ENCODE results near the gene CES2. TPM values are rescaled to one million over a fixed set of nuclear protein-coding genes. Genes with fewer than 3 reads are reported as not detected.

The CES2 gene
- total and polyA plus RNA-seq, 10 of the 15 experiments (the other 5 are each of a cell fraction or from before 2014, with no cell fraction given): 1.6 to 33.7 (median 21.0) TPM

GRCh38 chr16:66950437-66950836, 15.1 kb downstream of the CES2 start (continued):
- TF ChIP-seq ATF3 (IDR thresholded peaks at IDR 0.05; ENCODE audit: borderline replicate concordance, extremely low read depth, low read depth, low read length): no peak
- TF ChIP-seq, protein P1, sequence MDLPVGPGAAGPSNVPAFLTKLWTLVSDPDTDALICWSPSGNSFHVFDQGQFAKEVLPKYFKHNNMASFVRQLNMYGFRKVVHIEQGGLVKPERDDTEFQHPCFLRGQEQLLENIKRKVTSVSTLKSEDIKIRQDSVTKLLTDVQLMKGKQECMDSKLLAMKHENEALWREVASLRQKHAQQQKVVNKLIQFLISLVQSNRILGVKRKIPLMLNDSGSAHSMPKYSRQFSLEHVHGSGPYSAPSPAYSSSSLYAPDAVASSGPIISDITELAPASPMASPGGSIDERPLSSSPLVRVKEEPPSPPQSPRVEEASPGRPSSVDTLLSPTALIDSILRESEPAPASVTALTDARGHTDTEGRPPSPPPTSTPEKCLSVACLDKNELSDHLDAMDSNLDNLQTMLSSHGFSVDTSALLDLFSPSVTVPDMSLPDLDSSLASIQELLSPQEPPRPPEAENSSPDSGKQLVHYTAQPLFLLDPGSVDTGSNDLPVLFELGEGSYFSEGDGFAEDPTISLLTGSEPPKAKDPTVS (IDR thresholded peaks at IDR 0.05; ENCODE audit: low read depth, low read length): no peak
- TF ChIP-seq BACH1 (IDR thresholded peaks at IDR 0.05; ENCODE audit: borderline replicate concordance): no peak
- TF ChIP-seq, protein P2, sequence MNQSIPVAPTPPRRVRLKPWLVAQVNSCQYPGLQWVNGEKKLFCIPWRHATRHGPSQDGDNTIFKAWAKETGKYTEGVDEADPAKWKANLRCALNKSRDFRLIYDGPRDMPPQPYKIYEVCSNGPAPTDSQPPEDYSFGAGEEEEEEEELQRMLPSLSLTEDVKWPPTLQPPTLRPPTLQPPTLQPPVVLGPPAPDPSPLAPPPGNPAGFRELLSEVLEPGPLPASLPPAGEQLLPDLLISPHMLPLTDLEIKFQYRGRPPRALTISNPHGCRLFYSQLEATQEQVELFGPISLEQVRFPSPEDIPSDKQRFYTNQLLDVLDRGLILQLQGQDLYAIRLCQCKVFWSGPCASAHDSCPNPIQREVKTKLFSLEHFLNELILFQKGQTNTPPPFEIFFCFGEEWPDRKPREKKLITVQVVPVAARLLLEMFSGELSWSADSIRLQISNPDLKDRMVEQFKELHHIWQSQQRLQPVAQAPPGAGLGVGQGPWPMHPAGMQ (IDR thresholded peaks at IDR 0.05; ENCODE audit: borderline replicate concordance): no peak
- peak; percentile 11; the same call in 1 of the 2 replicates for TF ChIP-seq RUNX3 (IDR thresholded peaks at IDR 0.05; ENCODE audit: low read length)
- no peak for TF ChIP-seq CEBPZ (IDR thresholded peaks at IDR 0.05; ENCODE audit: low read depth, low read length)
- TF ChIP-seq CREM (IDR thresholded peaks at IDR 0.05; ENCODE audit: low read depth): peak; percentile 55; the same call in 1 of the 2 replicates
- no peak for TF ChIP-seq TCF7 (IDR thresholded peaks at IDR 0.05; ENCODE audit: borderline replicate concordance)
- TF ChIP-seq ZSCAN29 (IDR thresholded peaks at IDR 0.05): no peak
- peak; percentile 78 for TF ChIP-seq JUNB (IDR thresholded peaks at IDR 0.05)
- TF ChIP-seq POLR2AphosphoS5 (IDR thresholded peaks at IDR 0.05; ENCODE audit: low read length): no peak
- no peak for TF ChIP-seq RBBP5 (conservative IDR thresholded peaks at IDR 0.05)
- TF ChIP-seq ZNF384 (IDR thresholded peaks at IDR 0.05; ENCODE audit: borderline replicate concordance, low read depth, low read length): no peak
- TF ChIP-seq CEBPB (IDR thresholded peaks at IDR 0.05; ENCODE audit: borderline replicate concordance in 1 of 2, low read depth in 2 of 2, low read length in 2 of 2): peak in 1 of 2 experiments; percentile 43; a peak in 1 of 4 replicates
- TF ChIP-seq NR2C2 (IDR thresholded peaks at IDR 0.05; ENCODE audit: borderline replicate concordance, control insufficient read depth, insufficient read length, low read depth): no peak
- TF ChIP-seq, protein P3, sequence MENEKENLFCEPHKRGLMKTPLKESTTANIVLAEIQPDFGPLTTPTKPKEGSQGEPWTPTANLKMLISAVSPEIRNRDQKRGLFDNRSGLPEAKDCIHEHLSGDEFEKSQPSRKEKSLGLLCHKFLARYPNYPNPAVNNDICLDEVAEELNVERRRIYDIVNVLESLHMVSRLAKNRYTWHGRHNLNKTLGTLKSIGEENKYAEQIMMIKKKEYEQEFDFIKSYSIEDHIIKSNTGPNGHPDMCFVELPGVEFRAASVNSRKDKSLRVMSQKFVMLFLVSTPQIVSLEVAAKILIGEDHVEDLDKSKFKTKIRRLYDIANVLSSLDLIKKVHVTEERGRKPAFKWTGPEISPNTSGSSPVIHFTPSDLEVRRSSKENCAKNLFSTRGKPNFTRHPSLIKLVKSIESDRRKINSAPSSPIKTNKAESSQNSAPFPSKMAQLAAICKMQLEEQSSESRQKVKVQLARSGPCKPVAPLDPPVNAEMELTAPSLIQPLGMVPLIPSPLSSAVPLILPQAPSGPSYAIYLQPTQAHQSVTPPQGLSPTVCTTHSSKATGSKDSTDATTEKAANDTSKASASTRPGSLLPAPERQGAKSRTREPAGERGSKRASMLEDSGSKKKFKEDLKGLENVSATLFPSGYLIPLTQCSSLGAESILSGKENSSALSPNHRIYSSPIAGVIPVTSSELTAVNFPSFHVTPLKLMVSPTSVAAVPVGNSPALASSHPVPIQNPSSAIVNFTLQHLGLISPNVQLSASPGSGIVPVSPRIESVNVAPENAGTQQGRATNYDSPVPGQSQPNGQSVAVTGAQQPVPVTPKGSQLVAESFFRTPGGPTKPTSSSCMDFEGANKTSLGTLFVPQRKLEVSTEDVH (IDR thresholded peaks at IDR 0.05; ENCODE audit: low read depth, partially characterized antibody): no peak
